Astrocyte of the spinal cord (primary cell): ENCODE results near the gene NFATC1.

Experiments used
- DNase-seq: peaks from one replicate; pipeline ENCODE4 v3.0.0; 2011; ENCODE audit warnings: low read depth, low spot score
- H3K4me3 ChIP-seq: 2 replicates; pipeline ENCODE4 v1.5.1; 2011; ENCODE audit warnings: low read depth, mild to moderate bottlenecking, low read length, moderate library complexity
- in situ Hi-C: cut with HindIII; loops from 2 replicates; pipeline ENCODE4 v1.10.0; 2017; ENCODE audit warnings: low sequenced_read_pairs
- TF ChIP-seq, protein P1 (sequence below): IDR thresholded peaks from 2 replicates; pipeline ENCODE4 v1.5.1; 2012; ENCODE audit warnings: low read depth, mild to moderate bottlenecking, low read length, inconsistent platforms

NFATC1 gene

DNA sequence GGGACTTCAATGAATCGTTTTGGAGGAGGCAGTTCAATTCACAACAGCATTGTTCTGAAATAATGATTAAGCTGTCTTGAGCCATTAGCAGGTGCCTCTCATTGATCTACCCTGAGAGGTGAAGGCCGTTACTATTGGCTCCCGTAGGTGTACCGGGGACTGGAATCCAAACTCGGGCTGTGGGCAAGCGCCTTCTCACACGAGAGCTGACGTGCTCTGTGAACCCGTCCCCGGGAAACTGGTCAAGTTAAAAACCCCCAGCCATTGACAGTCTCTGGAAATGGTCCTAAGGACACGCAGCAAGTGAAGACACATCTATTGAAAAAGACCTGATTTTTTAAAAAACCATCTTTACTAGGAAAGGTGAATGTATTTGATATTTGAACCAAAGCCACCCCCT is 8.1 kb upstream of the NFATC1 start:
- TF ChIP-seq, protein P1, sequence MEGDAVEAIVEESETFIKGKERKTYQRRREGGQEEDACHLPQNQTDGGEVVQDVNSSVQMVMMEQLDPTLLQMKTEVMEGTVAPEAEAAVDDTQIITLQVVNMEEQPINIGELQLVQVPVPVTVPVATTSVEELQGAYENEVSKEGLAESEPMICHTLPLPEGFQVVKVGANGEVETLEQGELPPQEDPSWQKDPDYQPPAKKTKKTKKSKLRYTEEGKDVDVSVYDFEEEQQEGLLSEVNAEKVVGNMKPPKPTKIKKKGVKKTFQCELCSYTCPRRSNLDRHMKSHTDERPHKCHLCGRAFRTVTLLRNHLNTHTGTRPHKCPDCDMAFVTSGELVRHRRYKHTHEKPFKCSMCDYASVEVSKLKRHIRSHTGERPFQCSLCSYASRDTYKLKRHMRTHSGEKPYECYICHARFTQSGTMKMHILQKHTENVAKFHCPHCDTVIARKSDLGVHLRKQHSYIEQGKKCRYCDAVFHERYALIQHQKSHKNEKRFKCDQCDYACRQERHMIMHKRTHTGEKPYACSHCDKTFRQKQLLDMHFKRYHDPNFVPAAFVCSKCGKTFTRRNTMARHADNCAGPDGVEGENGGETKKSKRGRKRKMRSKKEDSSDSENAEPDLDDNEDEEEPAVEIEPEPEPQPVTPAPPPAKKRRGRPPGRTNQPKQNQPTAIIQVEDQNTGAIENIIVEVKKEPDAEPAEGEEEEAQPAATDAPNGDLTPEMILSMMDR = no peak
- no peak overlapping the region for H3K4me3 ChIP-seq
- in situ Hi-C loops = no loop called here
- no peak for DNase-seq

DNA sequence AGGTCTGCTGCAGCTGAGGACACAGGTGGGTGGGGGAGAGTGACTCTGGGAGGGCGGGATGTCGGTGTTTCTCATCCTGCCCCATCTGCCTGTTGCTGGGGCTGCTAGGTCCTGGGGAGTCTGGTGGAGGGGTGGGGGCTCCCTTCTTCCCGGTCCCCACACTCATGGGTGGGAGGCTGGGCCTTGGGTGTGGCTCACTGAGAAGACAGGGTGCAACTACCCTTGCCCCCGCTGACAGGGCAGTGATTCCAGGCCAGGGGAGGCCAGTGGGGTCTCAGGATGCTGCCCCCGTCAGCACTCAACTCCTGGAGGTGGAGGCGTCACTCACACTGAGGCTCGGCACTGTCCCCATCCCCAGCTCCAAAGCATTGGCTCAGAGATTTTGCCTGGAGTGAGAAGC is 7.7 kb upstream of the NFATC1 start:
- DNase-seq = no peak
- no peak overlapping the region for H3K4me3 ChIP-seq
- in situ Hi-C loops = no loop called here
- TF ChIP-seq, protein P1 = no peak

DNA sequence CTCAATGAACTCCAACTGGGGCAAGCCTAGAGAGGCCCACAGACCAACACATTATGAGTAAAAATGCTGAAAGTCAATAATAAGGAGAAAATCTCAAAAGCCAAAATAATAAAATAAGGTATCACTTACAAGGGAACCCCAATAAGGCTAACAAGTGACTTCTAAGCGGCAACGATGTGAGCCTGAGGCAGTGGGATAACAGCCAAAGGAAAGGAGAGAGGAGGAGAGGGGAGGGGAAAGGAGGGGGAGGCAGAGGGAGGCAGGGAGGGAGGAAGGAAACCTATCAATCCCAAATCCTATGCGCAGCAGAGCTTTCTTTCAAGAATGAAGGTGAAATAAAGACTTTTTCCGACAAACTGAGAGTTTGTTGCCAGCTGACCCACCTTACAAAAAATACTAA is 6.0 kb upstream of the NFATC1 start:
- in situ Hi-C loops = no loop called here
- no peak for DNase-seq
- no peak overlapping the region for H3K4me3 ChIP-seq
- TF ChIP-seq, protein P1 = no peak

DNA sequence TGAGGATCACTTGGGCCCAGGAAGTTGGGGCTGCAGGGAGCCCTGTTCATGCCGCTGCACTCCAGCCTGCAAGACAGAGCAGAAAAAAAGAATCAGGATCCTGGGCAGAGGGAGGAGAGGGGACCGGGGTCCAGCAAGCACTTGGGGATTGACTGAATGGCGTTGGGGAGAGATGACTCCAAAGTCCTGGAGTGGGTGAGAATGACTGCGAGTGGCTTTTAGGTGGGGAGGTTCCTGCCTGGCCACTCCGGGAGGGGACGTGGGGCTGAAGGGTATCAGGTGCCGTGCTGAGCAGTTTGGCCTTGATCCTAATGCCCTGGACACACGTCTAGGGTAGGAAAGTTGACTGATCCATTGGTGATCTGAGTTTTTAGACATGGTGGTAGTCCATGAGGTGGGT is 3.5 kb upstream of the NFATC1 start:
- H3K4me3 ChIP-seq = no peak overlapping the region
- in situ Hi-C loops = no loop called here
- DNase-seq = no peak
- TF ChIP-seq, protein P1 = no peak

DNA sequence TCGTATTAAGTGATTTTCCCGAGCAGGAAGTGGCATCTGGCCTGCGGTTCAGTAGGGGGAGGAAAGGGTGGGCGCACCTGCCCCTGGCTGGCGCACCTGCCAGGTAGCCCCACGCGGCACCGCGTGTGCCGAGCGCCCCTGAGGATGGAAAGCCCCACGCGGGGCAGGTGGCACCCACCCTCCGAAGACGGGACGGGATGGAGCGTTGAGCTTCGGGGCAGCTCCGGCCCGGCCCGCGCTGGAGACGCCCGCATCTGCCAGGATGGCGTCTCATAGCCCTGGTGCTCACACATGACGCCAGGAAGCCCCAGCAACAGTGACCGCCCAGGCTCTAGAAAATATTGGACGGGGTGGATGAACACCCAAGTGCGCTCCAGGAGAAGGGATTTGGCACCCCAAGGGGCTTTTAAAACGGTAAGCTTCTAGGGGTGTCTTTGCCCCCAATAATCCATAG is 2.5 kb upstream of the NFATC1 start:
- TF ChIP-seq, protein P1 = no peak
- in situ Hi-C loops = no loop called here
- no peak for DNase-seq
- H3K4me3 ChIP-seq = peak overlapping the region; percentile 37

DNA sequence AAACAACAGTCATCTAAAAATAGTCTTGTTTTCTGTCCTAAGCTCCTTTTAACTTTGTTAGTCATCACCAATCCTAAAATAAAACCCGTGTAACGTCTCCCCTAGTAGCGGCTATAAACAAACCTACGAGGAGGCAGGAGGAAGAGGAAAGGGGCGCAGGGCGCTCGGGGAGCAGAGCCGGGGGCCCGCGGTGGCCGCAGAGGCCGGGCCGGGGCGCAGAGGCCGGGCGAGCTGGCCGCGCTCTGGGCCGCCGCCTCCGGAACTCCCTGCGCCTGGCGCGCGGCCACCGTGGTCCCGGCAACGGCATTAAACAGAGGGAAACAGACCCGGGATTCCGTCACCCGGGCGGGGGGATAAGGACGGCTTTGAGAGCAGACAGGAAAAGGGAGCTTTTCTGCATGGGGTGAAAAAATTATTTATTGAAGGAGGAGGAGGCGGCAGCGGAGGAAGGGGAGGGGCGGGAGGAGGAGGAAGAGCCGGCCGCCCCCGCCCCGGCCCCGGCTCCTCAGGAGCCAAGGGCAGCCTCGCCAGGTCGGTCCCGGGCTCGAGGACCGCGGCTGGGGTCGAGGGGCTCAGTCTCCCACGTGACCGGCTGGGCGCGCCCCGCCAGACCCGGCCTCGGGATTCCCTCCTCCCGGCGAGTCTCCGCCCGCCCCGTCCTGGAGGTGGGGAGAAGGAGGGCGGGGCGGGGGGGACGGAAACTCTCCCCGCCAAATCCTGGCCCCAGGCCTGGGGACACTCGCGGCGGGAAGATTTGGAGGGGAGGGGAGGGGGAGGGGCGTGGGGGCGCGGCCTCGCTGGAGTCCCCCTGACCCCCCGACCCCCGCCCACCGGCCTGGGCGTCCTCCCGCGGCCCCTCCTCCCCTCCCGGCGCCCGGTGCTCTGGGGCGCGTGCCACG is 1.8 kb upstream of the NFATC1 start:
- peak; percentile 88 for DNase-seq
- in situ Hi-C loops = no loop called here
- TF ChIP-seq, protein P1 = no peak
- peak overlapping the region; percentile 37 for H3K4me3 ChIP-seq
